HG03139 (cell line): ENCODE measurements around the gene ORAI1.
"Not testable (repeated sequence)": the region's sequence is repeated elsewhere in the genome, so short reads cannot be mapped to it uniquely, and the experiment has no call there.

Experiments used
- ATAC-seq: cut with Tn5 transposase; IDR thresholded peaks from one replicate; pipeline ENCODE4 v1.9.1; 2021; ENCODE audit not compliant: unreplicated experiment

Gene ORAI1

GRCh38 chr12:121603581-121603980 lies 22.7 kb upstream of the ORAI1 start:
- no peak for ATAC-seq

GRCh38 chr12:121608301-121608700 lies 18.0 kb upstream of the ORAI1 start:
- no peak for ATAC-seq

GRCh38 chr12:121610239-121611149 lies 15.8 kb upstream of the ORAI1 start:
- no peak for ATAC-seq

- no peak for ATAC-seq
Observed at GRCh38 chr12:121611306-121611705, 15.0 kb upstream of the ORAI1 start.

- ATAC-seq: no peak
Observed at GRCh38 chr12:121613462-121613861, 12.9 kb upstream of the ORAI1 start.

- ATAC-seq: no peak
Observed at GRCh38 chr12:121614872-121615467, 11.4 kb upstream of the ORAI1 start.

GRCh38 chr12:121618659-121619233 lies 7.6 kb upstream of the ORAI1 start:
- no peak for ATAC-seq

- ATAC-seq: no peak
Observed at GRCh38 chr12:121620333-121620891, 5.9 kb upstream of the ORAI1 start.

GRCh38 chr12:121626853-121627640 lies 717 bp downstream of the ORAI1 start:
- ATAC-seq: peak; percentile 22

GRCh38 chr12:121628037-121628436 lies 1.7 kb downstream of the ORAI1 start:
- no peak for ATAC-seq

- ATAC-seq: no peak
Observed at GRCh38 chr12:121628536-121628935, 2.2 kb downstream of the ORAI1 start.

- no peak for ATAC-seq
Observed at GRCh38 chr12:121630791-121631355, 4.5 kb downstream of the ORAI1 start.

- ATAC-seq: no peak
Observed at GRCh38 chr12:121632069-121632970, 6.0 kb downstream of the ORAI1 start.

- not testable (repeated sequence) for ATAC-seq
Observed at GRCh38 chr12:121633833-121634196, 7.5 kb downstream of the ORAI1 start.

- ATAC-seq: no peak
Observed at GRCh38 chr12:121634836-121635235, 8.5 kb downstream of the ORAI1 start.

GRCh38 chr12:121637231-121637914 lies 11.0 kb downstream of the ORAI1 start:
- ATAC-seq: peak; percentile 61

- no peak for ATAC-seq
Observed at GRCh38 chr12:121638298-121639202, 12.2 kb downstream of the ORAI1 start.

GRCh38 chr12:121641343-121641630 lies 15.0 kb downstream of the ORAI1 start:
- ATAC-seq: no peak
